Fibroblast of mammary gland (primary cell): Measurements from ENCODE around the gene TDG.

Source experiments
- DNase-seq: peaks from one replicate; pipeline ENCODE4 v3.0.0-alpha.2; 2010; ENCODE audit warnings: low read depth
- H3K4me3 ChIP-seq: 2 replicates; pipeline ENCODE4 v1.5.1; 2011; ENCODE audit warnings: low read depth, mild to moderate bottlenecking, low read length, moderate library complexity; ENCODE audit not compliant: control insufficient read depth
- CTCF ChIP-seq: conservative IDR thresholded peaks from 2 replicates; pipeline ENCODE4 v1.5.1; 2011; ENCODE audit warnings: low read depth, low read length, inconsistent platforms; ENCODE audit not compliant: control insufficient read depth, insufficient read depth

TDG gene

GRCh38 chr12:103965590-103966504, at the start of gene TDG:
TDG (plus strand) TSS chr12:103965872; CDS start chr12:103966038, 166 bp downstream.
- peak; percentile 99 for DNase-seq
- no peak for TF ChIP-seq CTCF
- peak within 1 kb of the TSS; percentile 100 for H3K4me3 ChIP-seq

GRCh38 chr12:103917873-103918272, 47.8 kb upstream of the TDG start:
- DNase-seq = no peak
- no peak for TF ChIP-seq CTCF

GRCh38 chr12:103924761-103925641, 40.7 kb upstream of the TDG start:
- TF ChIP-seq CTCF = no peak
- peak; percentile 87 for DNase-seq
- no peak overlapping the region for H3K4me3 ChIP-seq

More at GRCh38 chr12:103917873-103918272, 47.8 kb upstream of the TDG start:
- H3K4me3 ChIP-seq = no peak overlapping the region

DNA sequence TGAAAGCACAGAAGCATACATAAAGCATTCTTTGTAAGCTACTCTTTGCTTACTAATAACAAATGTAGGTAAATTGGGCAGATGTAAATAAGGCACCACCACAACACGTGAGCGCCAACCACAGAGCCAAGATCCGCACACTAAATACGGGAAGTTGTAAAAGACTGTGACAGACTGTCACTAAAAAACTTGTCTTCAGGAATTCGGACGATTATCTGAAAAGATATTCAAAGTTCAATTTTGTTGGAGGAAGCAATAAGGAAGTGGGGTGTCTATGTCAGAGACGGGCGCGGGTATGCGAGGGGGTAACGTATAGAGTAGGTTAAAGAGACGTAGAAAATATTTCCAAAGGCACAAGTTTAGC, 37.0 kb upstream of the TDG start:
- no peak for DNase-seq
- peak overlapping the region; percentile 78 for H3K4me3 ChIP-seq
- no peak for TF ChIP-seq CTCF

- peak overlapping the region; percentile 78 for H3K4me3 ChIP-seq
- DNase-seq = peak; percentile 93
- TF ChIP-seq CTCF = no peak
Measured at GRCh38 chr12:103929046-103929783, 36.5 kb upstream of the TDG start.

DNA sequence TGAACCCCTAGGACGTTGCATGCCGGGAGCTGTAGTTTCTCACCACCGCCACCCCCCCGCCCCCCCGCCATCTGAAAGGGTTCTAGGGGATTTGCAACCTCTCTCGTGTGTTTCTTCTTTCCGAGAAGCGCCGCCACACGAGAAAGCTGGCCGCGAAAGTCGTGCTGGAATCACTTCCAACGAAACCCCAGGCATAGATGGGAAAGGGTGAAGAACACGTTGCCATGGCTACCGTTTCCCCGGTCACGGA, 36.0 kb upstream of the TDG start:
- peak overlapping the region; percentile 78 for H3K4me3 ChIP-seq
- TF ChIP-seq CTCF = no peak
- DNase-seq = no peak
